ENCODE results near the gene RNF180.
"Not testable (repeated sequence)": the region's sequence is repeated elsewhere in the genome, so short reads cannot be mapped to it uniquely, and the experiment has no call there.

Gene RNF180

GRCh38 chr5:64344501-64344900 lies 178.9 kb downstream of the RNF180 start:
- Histone ChIP-seq H3K36me3 (ENCODE audit: control insufficient read depth, insufficient read depth, low read length) (no peaks in the 10 kb centered on the region), H3K9me3 (ENCODE audit: control insufficient read depth, insufficient read depth, low read length) (no peaks in the 10 kb centered on the region), H3K4me3 (ENCODE audit: low read length) (no peak overlapping the region), H3K27ac (ENCODE audit: low read length) (no peak overlapping the region), H3K4me1 (ENCODE audit: control insufficient read depth, insufficient read depth, low read length) (no peaks in the 10 kb centered on the region), H3K27me3 (ENCODE audit: control insufficient read depth, insufficient read depth, low read length) (no peaks in the 10 kb centered on the region)
- WGBS (ENCODE audit: insufficient coverage, insufficient read length): no CpG with 5 or more reads among the region's 1 CpG
- no peak for DNase-seq (ENCODE audit: low read depth, low spot score)

- Histone ChIP-seq H3K4me3 (ENCODE audit: low read length) (no peak overlapping the region), H3K36me3 (ENCODE audit: control insufficient read depth, insufficient read depth, low read length) (no peaks in the 10 kb centered on the region), H3K27me3 (ENCODE audit: control insufficient read depth, insufficient read depth, low read length) (no peaks in the 10 kb centered on the region), H3K4me1 (ENCODE audit: control insufficient read depth, insufficient read depth, low read length) (no peaks in the 10 kb centered on the region), H3K27ac (ENCODE audit: low read length) (no peak overlapping the region), H3K9me3 (ENCODE audit: control insufficient read depth, insufficient read depth, low read length) (no peaks in the 10 kb centered on the region)
- no peak for DNase-seq (ENCODE audit: low read depth, low spot score)
These were observed 181.7 kb downstream of the RNF180 start for GRCh38 chr5:64347309-64347708.

DNA sequence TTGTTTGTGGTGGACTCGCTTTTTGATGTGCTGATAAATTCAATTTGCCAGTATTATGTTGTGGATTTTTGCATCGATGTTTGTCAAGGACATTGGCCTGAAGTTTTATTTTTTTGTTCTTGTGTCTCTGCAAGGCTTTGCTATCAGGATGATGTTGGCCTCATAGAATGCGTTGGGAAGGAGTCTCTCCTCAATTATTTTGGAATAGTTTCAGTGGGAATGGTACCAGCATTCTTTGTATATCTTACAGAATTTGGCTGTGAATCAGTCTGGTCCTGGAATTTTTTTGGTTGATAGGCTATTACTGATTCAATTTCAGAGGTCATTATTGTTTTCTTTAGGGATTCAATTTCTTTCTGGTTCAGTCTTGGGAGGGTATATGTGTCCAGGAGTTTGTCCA lies 198.8 kb downstream of the RNF180 start:
- Histone ChIP-seq H3K9me3 (ENCODE audit: control insufficient read depth, insufficient read depth, low read length) (no peaks in the 10 kb centered on the region), H3K4me3 (ENCODE audit: low read length) (no peak overlapping the region), H3K27me3 (ENCODE audit: control insufficient read depth, insufficient read depth, low read length) (no peaks in the 10 kb centered on the region), H3K27ac (ENCODE audit: low read length) (no peak overlapping the region), H3K4me1 (ENCODE audit: control insufficient read depth, insufficient read depth, low read length) (no peaks in the 10 kb centered on the region), H3K36me3 (ENCODE audit: control insufficient read depth, insufficient read depth, low read length) (no peaks in the 10 kb centered on the region)
- WGBS (ENCODE audit: insufficient coverage, insufficient read length): no CpG with 5 or more reads among the region's 3 CpGs
- no peak for DNase-seq (ENCODE audit: low read depth, low spot score)

- H3K4me3 ChIP-seq (ENCODE audit: low read length): no peak overlapping the region
- H3K27ac ChIP-seq (ENCODE audit: low read length): no peak overlapping the region
- no peaks in the 10 kb centered on the region for H3K27me3 ChIP-seq (ENCODE audit: control insufficient read depth, insufficient read depth, low read length)
- no peaks in the 10 kb centered on the region for H3K36me3 ChIP-seq (ENCODE audit: control insufficient read depth, insufficient read depth, low read length)
- DNase-seq (ENCODE audit: low read depth, low spot score): no peak
- H3K9me3 ChIP-seq (ENCODE audit: control insufficient read depth, insufficient read depth, low read length): no peaks in the 10 kb centered on the region
- H3K4me1 ChIP-seq (ENCODE audit: control insufficient read depth, insufficient read depth, low read length): no peaks in the 10 kb centered on the region
These were observed 219.1 kb downstream of the RNF180 start for GRCh38 chr5:64384765-64385164.

GRCh38 chr5:64397552-64397951 lies 231.9 kb downstream of the RNF180 start:
- Histone ChIP-seq H3K27me3 (ENCODE audit: control insufficient read depth, insufficient read depth, low read length) (no peaks in the 10 kb centered on the region), H3K9me3 (ENCODE audit: control insufficient read depth, insufficient read depth, low read length) (no peaks in the 10 kb centered on the region), H3K4me1 (ENCODE audit: control insufficient read depth, insufficient read depth, low read length) (no peaks in the 10 kb centered on the region), H3K27ac (ENCODE audit: low read length) (no peak overlapping the region), H3K4me3 (ENCODE audit: low read length) (no peak overlapping the region), H3K36me3 (ENCODE audit: control insufficient read depth, insufficient read depth, low read length) (no peaks in the 10 kb centered on the region)
- no peak for DNase-seq (ENCODE audit: low read depth, low spot score)
- no CpG with 5 or more reads among the region's 1 CpG for WGBS (ENCODE audit: insufficient coverage, insufficient read length)

GRCh38 chr5:64398735-64399134 lies 233.1 kb downstream of the RNF180 start:
- not testable (repeated sequence) for H3K27me3 ChIP-seq (ENCODE audit: control insufficient read depth, insufficient read depth, low read length); H3K4me1 ChIP-seq (ENCODE audit: control insufficient read depth, insufficient read depth, low read length); DNase-seq (ENCODE audit: low read depth, low spot score); H3K9me3 ChIP-seq (ENCODE audit: control insufficient read depth, insufficient read depth, low read length); H3K4me3 ChIP-seq (ENCODE audit: low read length); H3K27ac ChIP-seq (ENCODE audit: low read length); H3K36me3 ChIP-seq (ENCODE audit: control insufficient read depth, insufficient read depth, low read length)
- no CpG with 5 or more reads among the region's 5 CpGs for WGBS (ENCODE audit: insufficient coverage, insufficient read length)

- H3K4me1 ChIP-seq (ENCODE audit: control insufficient read depth, insufficient read depth, low read length); DNase-seq (ENCODE audit: low read depth, low spot score); H3K27me3 ChIP-seq (ENCODE audit: control insufficient read depth, insufficient read depth, low read length); H3K9me3 ChIP-seq (ENCODE audit: control insufficient read depth, insufficient read depth, low read length); H3K27ac ChIP-seq (ENCODE audit: low read length); H3K4me3 ChIP-seq (ENCODE audit: low read length); H3K36me3 ChIP-seq (ENCODE audit: control insufficient read depth, insufficient read depth, low read length): not testable (repeated sequence)
- no CpG with 5 or more reads among the region's 5 CpGs for WGBS (ENCODE audit: insufficient coverage, insufficient read length)
These were observed 241.6 kb downstream of the RNF180 start for GRCh38 chr5:64407103-64407825.

- no peak overlapping the region for H3K4me3 ChIP-seq (ENCODE audit: low read length)
- no peaks in the 10 kb centered on the region for H3K9me3 ChIP-seq (ENCODE audit: control insufficient read depth, insufficient read depth, low read length)
- H3K4me1 ChIP-seq (ENCODE audit: control insufficient read depth, insufficient read depth, low read length): no peaks in the 10 kb centered on the region
- peak; percentile 16 for DNase-seq (ENCODE audit: low read depth, low spot score)
- no peaks in the 10 kb centered on the region for H3K36me3 ChIP-seq (ENCODE audit: control insufficient read depth, insufficient read depth, low read length)
- H3K27me3 ChIP-seq (ENCODE audit: control insufficient read depth, insufficient read depth, low read length): no peaks in the 10 kb centered on the region
- WGBS (ENCODE audit: insufficient coverage, insufficient read length): no CpG with 5 or more reads among the region's 4 CpGs
- H3K27ac ChIP-seq (ENCODE audit: low read length): no peak overlapping the region
These were observed 251.7 kb downstream of the RNF180 start for GRCh38 chr5:64417390-64417789.

DNA sequence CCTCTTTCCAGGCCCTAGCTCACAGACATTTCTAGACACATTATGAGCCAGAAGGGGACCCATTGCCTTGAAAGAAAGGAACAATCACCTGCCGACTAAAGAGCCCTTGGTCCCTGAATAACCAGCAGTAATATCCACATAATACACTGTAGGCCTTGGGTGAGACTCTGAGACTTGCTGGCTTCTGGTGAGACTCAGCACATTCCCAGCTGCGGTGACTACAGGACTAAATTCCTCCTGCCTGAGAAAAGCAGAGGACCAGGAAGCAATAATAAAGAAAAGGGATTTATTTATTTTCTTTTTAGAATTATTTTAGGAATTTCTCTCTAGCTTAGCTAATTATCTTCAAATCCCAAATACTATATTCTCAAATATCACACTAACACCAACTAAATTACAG lies 252.4 kb downstream of the RNF180 start:
- WGBS (ENCODE audit: insufficient coverage, insufficient read length): no CpG with 5 or more reads among the region's 2 CpGs
- Histone ChIP-seq H3K27me3 (ENCODE audit: control insufficient read depth, insufficient read depth, low read length) (no peaks in the 10 kb centered on the region), H3K27ac (ENCODE audit: low read length) (no peak overlapping the region), H3K36me3 (ENCODE audit: control insufficient read depth, insufficient read depth, low read length) (no peaks in the 10 kb centered on the region), H3K9me3 (ENCODE audit: control insufficient read depth, insufficient read depth, low read length) (no peaks in the 10 kb centered on the region), H3K4me3 (ENCODE audit: low read length) (no peak overlapping the region), H3K4me1 (ENCODE audit: control insufficient read depth, insufficient read depth, low read length) (no peaks in the 10 kb centered on the region)
- no peak for DNase-seq (ENCODE audit: low read depth, low spot score)
